Measurements from ENCODE around the gene COL28A1.

DNA sequence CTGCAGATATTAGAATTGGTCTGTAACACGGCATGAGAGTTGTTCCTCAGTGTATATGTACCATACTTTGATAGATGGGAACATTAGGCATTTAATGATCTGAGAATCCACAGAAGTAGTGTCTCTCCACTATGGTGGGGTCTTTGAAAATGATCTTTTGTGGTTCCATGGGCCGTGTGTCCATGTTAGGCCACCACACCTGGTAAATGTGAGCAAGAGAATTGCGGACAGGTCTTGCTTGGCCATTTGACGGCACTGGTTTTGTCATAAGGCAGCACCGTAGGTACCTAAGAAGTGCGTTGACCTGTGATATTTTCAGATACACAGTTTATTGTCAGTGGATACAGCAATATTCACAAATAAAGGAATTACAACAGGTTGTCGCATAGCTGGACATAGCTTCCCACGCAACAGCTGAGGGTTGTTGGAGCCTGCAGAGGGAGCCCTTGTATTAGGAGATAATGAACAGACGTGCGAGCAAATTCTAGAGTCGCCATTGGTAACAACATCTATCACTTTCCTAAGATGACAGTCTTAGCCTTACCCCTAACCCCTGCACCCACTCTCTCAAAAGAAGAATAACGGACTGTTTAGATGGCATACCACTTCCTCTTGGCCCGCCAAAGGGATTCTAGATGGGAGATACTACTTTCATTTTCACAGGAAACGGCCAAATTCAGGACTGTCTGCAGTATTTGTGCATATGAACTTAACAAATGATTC, 111.4 kb downstream of the COL28A1 start:
- TF ChIP-seq GATA2 (IDR thresholded peaks at IDR 0.05; ENCODE audit: low read depth, low read length): no peak
- TF ChIP-seq GATA3 (IDR thresholded peaks at IDR 0.05; ENCODE audit: low read depth, low read length): no peak
